HL-60 (cell line): ENCODE measurements around the gene CFAP45.

Experiments used
- DNase-seq, 2 experiments: peaks; one replicate each; pipeline ENCODE4 v3.0.0-alpha.2; 2010 to 2020; ENCODE audit warnings: low read depth in 1 of 2, low spot score in 1 of 2
- H3K27ac ChIP-seq: fragments of 250-450 bp; sonication (Bioruptor Pico); replicated peaks from 2 replicates; pipeline ENCODE4 v1.5.1; 2020; ENCODE audit warnings: mild to moderate bottlenecking, moderate library complexity
- H3K27me3 ChIP-seq: fragments of 250-450 bp; sonication (Bioruptor Pico); 2 replicates; pipeline ENCODE4 v1.5.1; 2021; ENCODE audit warnings: mild to moderate bottlenecking, moderate library complexity; ENCODE audit not compliant: insufficient read depth, poor library complexity, severe bottlenecking
- H3K4me3 ChIP-seq: replicated peaks from 2 replicates; pipeline ENCODE4 v1.5.1; 2011; ENCODE audit warnings: mild to moderate bottlenecking, control low read depth, low read length; ENCODE audit not compliant: insufficient read depth
- GABPA ChIP-seq: IDR thresholded peaks from 2 replicates; pipeline ENCODE4 v1.6.1; 2012; ENCODE audit warnings: low read depth
- POLR2AphosphoS5 ChIP-seq: IDR thresholded peaks from 2 replicates; pipeline ENCODE4 v1.6.1; 2012; ENCODE audit warnings: low read depth
- REST ChIP-seq: IDR thresholded peaks from 2 replicates; pipeline ENCODE4 v1.6.1; 2012; ENCODE audit warnings: low read depth; ENCODE audit not compliant: insufficient replicate concordance
- SPI1 ChIP-seq: IDR thresholded peaks from 2 replicates; pipeline ENCODE4 v1.6.1; 2012; ENCODE audit warnings: low read depth, mild to moderate bottlenecking, borderline replicate concordance
- long read RNA-seq: library from polyadenylated mRNA; unstranded; transcript quantifications from one replicate; pipeline ENCODE4 v2.0.0, GENCODE V29; 2020
- TF ChIP-seq, protein P1 (sequence below): IDR thresholded peaks from one replicate; pipeline ENCODE4 v1.5.1; 2011; ENCODE audit warnings: low read length, control low read depth, inconsistent platforms; ENCODE audit not compliant: insufficient read depth

CFAP45 gene, protein sequence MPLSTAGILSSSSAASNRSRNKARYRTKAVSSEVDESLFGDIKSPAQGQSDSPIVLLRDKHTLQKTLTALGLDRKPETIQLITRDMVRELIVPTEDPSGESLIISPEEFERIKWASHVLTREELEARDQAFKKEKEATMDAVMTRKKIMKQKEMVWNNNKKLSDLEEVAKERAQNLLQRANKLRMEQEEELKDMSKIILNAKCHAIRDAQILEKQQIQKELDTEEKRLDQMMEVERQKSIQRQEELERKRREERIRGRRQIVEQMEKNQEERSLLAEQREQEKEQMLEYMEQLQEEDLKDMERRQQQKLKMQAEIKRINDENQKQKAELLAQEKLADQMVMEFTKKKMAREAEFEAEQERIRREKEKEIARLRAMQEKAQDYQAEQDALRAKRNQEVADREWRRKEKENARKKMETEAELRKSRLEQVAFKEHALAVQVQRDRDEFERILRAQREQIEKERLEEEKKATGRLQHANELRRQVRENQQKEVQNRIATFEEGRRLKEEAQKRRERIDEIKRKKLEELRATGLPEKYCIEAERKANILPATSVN
- long read RNA-seq, partial matches to known transcripts, result 3 of 17 reads
- long read RNA-seq, other reads (novel, unspliced or antisense), result 14 of 17 reads

DNA sequence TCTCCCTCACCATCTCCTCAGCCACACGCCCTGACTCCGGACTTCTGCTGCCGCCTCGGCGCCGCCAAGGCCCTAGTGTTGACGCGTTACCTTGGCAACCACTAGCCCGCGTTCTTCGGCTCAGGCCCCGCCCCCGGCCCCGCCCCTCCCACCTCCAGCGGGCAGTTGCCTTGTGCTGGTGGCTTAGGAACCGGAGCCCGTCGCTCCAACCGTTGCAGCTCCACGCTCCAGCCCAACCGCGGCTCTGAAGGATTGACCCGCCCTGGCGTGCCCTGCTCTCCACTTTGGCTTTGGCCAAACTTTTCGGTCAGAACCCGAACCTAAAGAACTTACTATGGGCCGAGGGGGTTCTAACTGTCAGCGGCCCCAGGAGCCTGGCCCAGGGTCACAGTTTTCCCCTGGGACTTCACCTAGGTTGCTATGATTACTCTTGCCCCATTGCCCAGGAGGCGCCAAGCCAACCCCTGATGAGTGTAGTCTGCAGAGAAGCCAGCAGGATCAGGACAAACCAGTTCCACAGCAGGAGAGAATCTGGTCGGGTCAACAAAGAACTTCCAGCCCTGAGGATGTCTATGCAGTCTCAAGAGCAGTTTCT lies at the start of gene CFAP45:
Gene CFAP45, minus strand, starts transcription at position 80 of the 595 bp plus-strand sequence. Its CDS starts 67 bp downstream, at position 13.
- no peak within 1 kb of the TSS for H3K27ac ChIP-seq
- no peaks in the 10 kb centered on the region for H3K27me3 ChIP-seq
- TF ChIP-seq GABPA, result no peak
- no peak for TF ChIP-seq SPI1
- TF ChIP-seq POLR2AphosphoS5, result no peak
- TF ChIP-seq, protein P1, sequence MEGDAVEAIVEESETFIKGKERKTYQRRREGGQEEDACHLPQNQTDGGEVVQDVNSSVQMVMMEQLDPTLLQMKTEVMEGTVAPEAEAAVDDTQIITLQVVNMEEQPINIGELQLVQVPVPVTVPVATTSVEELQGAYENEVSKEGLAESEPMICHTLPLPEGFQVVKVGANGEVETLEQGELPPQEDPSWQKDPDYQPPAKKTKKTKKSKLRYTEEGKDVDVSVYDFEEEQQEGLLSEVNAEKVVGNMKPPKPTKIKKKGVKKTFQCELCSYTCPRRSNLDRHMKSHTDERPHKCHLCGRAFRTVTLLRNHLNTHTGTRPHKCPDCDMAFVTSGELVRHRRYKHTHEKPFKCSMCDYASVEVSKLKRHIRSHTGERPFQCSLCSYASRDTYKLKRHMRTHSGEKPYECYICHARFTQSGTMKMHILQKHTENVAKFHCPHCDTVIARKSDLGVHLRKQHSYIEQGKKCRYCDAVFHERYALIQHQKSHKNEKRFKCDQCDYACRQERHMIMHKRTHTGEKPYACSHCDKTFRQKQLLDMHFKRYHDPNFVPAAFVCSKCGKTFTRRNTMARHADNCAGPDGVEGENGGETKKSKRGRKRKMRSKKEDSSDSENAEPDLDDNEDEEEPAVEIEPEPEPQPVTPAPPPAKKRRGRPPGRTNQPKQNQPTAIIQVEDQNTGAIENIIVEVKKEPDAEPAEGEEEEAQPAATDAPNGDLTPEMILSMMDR, result no peak
- TF ChIP-seq REST, result no peak
- DNase-seq, result no peak
- H3K4me3 ChIP-seq, result no peak within 1 kb of the TSS

DNA sequence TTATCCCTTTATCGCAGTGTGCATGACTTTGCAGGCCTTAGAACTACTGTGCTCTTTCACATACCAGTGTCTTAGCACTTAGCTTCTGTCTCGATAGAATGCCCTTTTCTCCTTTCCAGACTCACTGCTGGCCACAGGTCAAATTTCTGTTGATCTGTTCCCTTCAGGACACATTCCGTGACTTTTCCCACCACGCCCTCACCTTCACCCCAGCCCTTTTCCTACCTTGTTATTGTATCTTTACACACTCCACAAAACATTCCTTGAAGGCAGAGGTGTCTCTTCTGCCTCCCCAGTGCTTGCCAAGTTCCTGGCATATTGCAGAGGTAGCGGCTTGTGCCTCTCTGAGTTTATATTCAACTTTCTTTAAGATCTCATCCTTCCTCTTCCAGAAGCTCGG lies 49.2 kb upstream of the CFAP45 start:
- H3K27ac ChIP-seq, result no peak overlapping the region
- no peak overlapping the region for H3K4me3 ChIP-seq
- peaks cover 29% of the 10 kb centered on the region for H3K27me3 ChIP-seq
- TF ChIP-seq POLR2AphosphoS5 (no peak), GABPA (no peak), SPI1 (no peak), REST (no peak)
- TF ChIP-seq, protein P1, result no peak
- DNase-seq, result no peak

- no peak overlapping the region for H3K4me3 ChIP-seq
- H3K27me3 ChIP-seq, result peaks cover 33% of the 10 kb centered on the region
- DNase-seq, result no peak
- H3K27ac ChIP-seq, result no peak overlapping the region
- no peak for TF ChIP-seq POLR2AphosphoS5
- TF ChIP-seq REST, result no peak
- TF ChIP-seq SPI1, result no peak
- TF ChIP-seq, protein P1, result no peak
- no peak for TF ChIP-seq GABPA
Observed at GRCh38 chr1:159947942-159948341, 48.0 kb upstream of the CFAP45 start.
